Stimulated activated CD4-positive, alpha-beta T cell treated with anti-CD3 and anti-CD28 coated beads, Interleukin-2, amount 100 ng/mL, for 48 hours (primary cell): Measurements from ENCODE around the gene CACNA1A.
A peak's percentile ranks its signal among the peaks of the same experiment; 100 is the strongest.
"Not testable (repeated sequence)": the region's sequence is repeated elsewhere in the genome, so short reads cannot be mapped to it uniquely, and the experiment has no call there.

Source experiments
- DNase-seq, 2 donors: peaks; one replicate each; pipeline ENCODE4 v3.0.0-alpha.2; 2020

Gene CACNA1A

GRCh38 chr19:13492128-13492527 is 14.2 kb downstream of the CACNA1A start:
- no peak for DNase-seq

- no peak for DNase-seq
Measured at GRCh38 chr19:13487985-13488384, 18.3 kb downstream of the CACNA1A start.

DNA sequence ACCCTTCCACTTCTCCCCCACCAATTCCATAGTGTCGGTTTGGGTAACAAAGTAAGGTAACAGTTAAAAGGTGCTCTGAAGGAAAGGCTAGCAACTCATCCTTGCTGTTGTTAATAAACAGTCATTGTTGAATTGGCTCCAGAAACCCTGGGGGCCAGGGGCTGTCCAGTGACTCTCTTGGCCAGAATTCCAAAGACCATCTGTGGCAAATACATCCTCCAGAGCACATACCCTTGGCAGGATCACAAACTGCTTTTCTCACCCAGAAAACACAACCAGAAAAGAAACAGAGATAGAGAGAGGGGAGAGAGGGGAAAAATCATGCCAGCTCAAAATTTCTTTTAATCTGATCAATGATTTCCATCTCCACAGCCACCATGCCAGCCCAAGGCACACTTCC is 22.1 kb downstream of the CACNA1A start:
- no peak for DNase-seq

DNA sequence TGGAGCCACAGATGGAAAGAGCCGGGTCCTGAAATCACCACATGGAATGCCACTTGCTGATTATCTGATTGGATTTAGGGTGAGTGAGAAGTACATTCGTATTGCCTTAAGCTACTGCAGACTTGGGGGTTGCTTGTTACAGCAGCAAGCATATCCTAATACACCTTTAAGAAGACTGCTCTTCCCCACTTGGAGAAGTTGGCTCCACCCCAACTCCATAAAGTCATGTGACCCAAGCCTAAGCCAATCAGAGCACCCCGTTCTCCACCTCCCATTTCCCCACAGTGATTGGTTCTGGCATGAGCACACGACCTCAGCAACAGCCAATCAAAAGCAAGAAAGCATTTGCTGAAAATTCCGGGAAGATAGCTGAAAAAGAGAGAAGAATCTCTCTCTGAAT is 23.1 kb downstream of the CACNA1A start:
- no peak for DNase-seq

DNA sequence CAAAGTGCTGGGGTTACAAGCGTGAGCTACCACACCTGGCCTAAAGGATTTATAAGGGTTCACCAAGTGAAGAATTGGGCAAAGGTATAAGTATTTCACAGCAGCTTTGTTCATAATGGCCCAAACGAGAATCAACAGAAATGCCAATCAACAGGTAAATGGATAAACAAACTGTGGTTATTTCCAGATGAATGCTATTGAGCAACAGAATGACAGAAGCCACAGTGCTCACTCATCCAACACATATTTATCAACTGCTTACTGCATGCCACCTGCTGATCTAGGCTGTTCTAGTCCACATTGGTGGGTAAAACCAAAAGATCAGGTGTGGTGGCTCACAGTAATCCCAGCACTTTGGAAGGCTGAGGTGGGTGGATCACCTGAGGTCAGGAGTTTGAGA is 27.7 kb downstream of the CACNA1A start:
- no peak for DNase-seq

DNA sequence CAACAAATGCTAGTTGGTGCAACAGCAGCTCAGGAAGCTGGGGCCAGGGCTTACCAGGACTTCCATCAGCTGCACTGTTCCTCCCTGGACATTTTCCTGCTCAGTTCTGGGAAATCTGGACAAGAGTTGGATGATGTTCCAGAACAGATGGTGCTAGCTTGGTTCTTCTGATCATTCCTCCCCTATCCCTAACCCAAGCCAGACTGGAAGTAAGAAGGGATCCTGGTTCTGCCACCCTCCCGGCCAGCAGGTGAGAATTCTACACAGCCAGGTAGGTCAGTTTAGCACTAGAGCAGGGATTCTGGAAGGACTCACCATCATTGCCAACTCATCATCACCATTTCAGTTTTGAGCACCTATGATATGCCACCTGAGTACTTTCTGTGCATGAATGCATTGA is 30.2 kb downstream of the CACNA1A start:
- DNase-seq = no peak

- DNase-seq = no peak
Measured at GRCh38 chr19:13475044-13475443, 31.2 kb downstream of the CACNA1A start.

DNA sequence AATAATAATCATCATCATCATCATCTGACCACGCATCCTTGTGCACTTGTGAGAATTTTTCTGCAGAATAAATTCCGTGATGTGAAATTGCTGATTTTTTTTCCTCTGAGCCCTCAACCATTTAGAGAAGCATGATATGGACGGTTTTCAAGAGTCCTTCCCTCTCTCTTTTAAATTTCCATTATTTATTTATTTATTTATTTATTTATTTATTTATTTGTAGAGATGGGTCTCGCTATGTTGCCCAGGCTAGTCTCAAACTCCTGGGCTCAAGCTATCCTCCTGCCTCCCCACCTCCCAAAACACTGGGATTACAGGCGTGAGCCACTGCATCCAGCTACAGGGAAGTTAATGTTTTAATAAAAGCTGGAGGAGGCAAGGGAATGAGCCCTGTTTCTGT is 39.6 kb downstream of the CACNA1A start:
- DNase-seq = no peak

GRCh38 chr19:13463296-13463695 is 43.0 kb downstream of the CACNA1A start:
- peak; percentile 1 for DNase-seq

DNA sequence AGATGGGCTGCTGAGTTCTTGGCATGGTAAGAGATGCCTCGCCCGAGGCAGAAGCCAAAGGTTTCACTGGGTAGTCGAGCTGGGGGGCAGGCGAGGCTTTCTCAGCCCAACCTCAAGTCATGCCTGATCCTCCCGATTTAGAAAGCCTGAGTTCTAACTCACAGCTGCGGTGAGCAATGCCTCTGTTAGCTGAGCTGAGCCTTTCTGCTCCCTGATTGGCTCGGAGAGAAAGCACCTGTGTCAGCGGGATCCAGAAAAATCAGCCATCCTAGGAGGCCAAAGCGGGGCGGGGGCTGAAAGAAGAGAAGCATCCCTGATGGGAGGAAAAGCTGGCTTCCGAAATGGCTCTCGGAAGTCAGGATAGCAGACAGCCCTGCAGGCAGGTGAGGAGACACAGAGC is 44.7 kb downstream of the CACNA1A start:
- DNase-seq = no peak

- DNase-seq = no peak
Measured at GRCh38 chr19:13460045-13460444, 46.2 kb downstream of the CACNA1A start.

- no peak for DNase-seq
Measured at GRCh38 chr19:13459351-13459750, 46.9 kb downstream of the CACNA1A start.

DNA sequence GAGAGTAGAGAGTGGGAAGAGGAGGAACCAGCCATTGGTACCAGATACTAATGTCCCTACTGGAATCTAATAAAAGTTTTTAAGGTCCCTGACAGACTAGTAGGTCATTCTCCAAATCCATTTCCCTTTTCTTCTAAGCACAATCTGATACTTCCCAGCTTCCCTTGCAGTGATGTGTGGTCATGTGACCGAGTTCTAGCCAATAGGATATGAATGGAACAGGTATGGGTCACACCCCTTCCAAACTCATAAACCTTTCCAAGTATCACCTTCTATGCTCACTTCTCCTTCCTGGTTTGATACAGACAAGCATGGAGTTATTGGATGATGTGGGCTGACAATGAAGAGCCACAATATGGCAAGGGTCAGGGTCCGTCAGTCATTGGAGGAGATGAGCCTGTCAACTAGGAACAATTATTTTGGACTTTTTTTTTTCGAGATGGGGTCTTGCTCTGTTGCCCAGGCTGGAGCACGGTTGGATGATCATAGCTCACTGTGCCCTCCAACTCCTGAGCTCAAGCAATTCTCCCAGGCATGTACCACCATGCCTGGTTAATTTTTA is 54.8 kb downstream of the CACNA1A start:
- DNase-seq = no peak

- no peak for DNase-seq
Measured at GRCh38 chr19:13447978-13448377, 58.3 kb downstream of the CACNA1A start.

DNA sequence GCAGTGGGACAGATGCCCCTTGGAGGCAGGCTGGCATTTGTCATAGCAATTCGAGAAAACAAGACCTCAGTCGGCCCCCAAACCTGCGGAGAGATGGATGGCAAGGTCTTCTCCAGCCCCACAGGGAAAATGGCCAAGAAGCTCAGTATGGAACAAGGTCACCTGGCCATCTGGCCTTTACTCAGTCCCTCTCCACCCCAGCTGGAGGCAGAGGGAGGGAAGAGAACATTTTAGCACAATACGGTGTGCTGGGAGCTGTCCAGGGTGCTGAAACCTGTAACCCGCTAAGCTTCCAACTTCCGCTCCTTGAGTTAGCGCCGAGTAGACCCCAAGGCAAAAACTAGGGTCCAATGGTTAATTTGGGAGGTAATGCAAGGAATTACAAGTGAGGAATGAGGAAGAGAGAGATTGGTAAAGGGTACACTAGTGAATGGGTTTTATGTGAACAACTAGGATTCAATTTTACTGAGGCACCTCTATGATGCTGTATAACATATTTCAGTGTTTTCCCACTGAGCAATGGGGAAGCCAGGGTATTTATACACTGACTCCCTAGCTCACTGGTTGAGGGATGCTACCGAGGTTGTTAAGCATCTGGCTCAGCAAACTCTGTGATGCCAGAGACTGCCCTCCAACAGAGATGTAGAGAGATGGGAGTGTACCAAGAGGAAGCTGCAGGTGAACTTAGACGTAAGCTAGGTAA is 64.3 kb downstream of the CACNA1A start:
- peak; percentile 38 to 44 for DNase-seq

- no peak for DNase-seq
Measured at GRCh38 chr19:13437919-13438618, 68.2 kb downstream of the CACNA1A start.

GRCh38 chr19:13436352-13436751 is 69.9 kb downstream of the CACNA1A start:
- DNase-seq = no peak

DNA sequence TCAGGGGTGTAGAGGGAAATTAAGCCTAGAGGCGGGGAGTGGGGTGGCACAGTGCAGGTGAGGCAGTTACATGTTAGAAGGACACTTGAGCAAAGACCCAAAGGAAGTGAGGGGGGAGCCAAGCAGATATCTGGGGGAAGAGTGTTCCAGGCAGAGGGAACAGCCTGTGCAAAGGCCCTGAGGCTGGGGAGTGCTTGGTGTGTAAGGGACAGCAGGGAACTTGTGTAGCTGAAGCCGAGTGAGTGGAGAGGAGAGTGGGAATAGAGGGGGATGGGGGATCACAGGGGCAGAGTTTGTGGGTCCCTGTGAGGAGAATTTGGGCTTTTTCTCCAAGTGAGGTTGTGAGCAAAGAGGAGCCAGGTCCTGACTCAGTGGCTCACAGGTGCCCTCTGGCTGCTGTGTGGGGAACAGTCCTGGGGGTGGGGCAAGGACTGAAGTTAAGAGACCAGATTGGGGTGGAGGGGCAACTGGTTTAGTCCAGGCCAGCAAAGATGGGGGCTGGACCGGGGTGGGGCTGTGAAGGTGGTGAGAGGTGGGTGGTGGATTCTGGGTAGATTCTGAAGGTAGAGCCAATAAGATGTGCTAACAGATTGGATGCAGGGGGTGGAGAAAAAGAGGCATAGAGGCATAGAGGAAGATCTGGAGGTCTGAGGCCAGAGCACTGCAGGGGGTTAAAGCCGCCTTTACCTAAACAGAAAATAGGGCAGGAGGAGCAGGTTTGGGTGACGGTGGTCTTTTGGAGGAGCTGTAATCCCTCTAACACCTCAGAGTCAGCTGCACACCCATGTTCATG is 75.3 kb downstream of the CACNA1A start:
- DNase-seq = peak; percentile 43 to 47

GRCh38 chr19:13429563-13429962 is 76.7 kb downstream of the CACNA1A start:
- DNase-seq = no peak

DNA sequence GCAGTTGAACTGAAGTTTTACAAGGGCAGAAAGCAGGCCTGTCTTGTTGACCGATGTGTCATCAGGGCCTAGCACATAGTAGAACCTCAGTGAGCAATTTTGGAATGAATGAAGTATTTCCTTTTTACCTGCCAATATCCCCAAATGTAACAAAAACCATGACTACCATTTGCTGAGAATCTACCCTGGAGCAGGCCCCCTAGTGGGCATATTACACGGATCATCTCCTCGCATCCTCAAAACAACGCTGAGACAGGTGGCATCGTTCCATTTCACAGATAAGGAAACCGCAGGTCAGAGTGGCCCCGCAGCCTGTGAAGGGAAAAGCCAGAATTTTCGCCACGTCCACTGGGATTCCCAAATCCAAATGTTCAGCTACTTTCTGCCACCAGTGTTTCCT is 77.9 kb downstream of the CACNA1A start:
- peak; percentile 4 for DNase-seq

GRCh38 chr19:13427273-13428051 is 78.8 kb downstream of the CACNA1A start:
- no peak for DNase-seq

- not testable (repeated sequence) for DNase-seq
Measured at GRCh38 chr19:13425875-13426274, 80.4 kb downstream of the CACNA1A start.

- DNase-seq = no peak
Measured at GRCh38 chr19:13425151-13425550, 81.1 kb downstream of the CACNA1A start.
